HK-2 (cell line): ENCODE results near the gene GUCD1.

ENCODE experiments used
- DNase-seq: peaks from one replicate; pipeline ENCODE4 v3.0.0-alpha.2; 2018; ENCODE audit not compliant: unreplicated experiment

GUCD1 gene

GRCh38 chr22:24529898-24530297, 25.0 kb downstream of the GUCD1 start:
- DNase-seq = no peak

GRCh38 chr22:24526191-24526590, 28.7 kb downstream of the GUCD1 start:
- no peak for DNase-seq

DNA sequence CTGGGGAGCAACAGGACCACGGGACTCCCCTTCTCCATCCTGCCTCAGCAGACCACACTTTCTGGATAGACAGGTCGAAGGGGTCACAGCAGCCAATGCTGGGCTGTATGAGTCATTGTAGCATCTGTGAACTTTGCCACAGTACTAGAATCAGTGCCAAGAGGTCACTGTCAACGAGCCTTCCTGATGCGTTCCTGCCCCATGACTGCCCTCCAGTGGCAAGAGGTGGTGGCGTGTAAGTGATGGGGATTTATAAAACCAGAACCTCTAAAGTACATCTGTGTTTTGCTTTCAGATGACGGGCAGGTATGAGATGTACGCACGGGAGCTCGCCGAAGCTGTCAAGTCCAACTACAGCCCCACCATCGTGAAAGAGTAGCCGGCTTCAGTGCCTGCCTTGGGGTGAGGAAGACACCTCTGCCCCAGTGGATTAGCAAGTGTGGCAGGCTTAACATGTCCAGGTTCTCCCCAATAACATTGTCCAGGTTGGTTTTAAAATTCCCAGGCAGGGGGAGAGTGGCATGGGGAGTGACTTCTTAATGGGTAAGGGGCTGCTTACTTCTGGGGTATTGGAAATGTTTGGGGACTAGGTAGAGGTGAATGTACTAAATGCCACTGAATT, 29.4 kb downstream of the GUCD1 start:
- DNase-seq = peak; percentile 57

DNA sequence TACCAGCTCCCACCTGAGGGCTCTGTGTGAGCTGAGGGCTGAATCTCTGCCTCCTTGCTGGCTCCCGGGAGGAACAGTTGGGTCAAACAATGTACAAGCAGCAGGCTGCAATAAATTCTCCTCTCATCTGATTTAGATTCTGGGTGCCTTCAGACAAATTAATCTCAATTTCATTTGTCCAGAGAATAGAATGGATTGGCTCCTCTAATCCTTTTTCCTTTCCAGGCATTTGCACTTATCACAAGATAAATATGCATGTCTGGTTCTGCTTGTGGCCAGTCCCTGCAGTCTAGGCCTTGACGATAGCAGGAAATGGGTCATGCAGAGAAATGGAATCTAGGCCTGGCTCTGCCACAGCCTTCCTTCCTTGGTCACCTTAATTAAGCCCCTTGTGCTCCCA, 31.1 kb downstream of the GUCD1 start:
- no peak for DNase-seq

GRCh38 chr22:24521791-24522245, 33.1 kb downstream of the GUCD1 start:
- DNase-seq = peak; percentile 70

GRCh38 chr22:24519496-24519895, 35.4 kb downstream of the GUCD1 start:
- no peak for DNase-seq

GRCh38 chr22:24518771-24519485, 36.0 kb downstream of the GUCD1 start:
- no peak for DNase-seq

GRCh38 chr22:24518228-24518627, 36.7 kb downstream of the GUCD1 start:
- DNase-seq = no peak

GRCh38 chr22:24517446-24517845, 37.5 kb downstream of the GUCD1 start:
- DNase-seq = no peak

GRCh38 chr22:24516301-24516737, 38.6 kb downstream of the GUCD1 start:
- DNase-seq = peak; percentile 22

GRCh38 chr22:24515027-24515338, 40.0 kb downstream of the GUCD1 start:
- DNase-seq = no peak

GRCh38 chr22:24514241-24515026, 40.5 kb downstream of the GUCD1 start:
- no peak for DNase-seq

- no peak for DNase-seq
Measured at GRCh38 chr22:24513378-24514240, 41.3 kb downstream of the GUCD1 start.

DNA sequence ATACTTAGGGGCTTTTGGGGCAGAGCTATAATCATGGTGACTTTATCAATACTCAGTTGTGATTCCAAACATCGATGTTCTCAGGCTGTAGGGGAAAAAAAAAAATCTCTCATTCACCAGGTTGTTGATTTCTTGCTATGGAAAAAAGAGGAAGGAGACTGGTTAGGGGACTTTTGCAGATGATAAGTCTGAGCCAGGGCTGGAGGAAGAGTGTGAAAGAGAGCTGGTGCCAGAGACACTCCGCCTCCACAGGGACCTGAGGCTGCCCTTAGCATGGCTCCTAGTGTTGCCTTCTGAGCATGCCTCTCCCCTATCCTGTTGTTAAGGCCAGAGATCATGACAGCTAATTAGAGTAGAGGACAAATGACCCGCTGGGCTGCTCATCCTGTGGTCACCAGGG, 42.9 kb downstream of the GUCD1 start:
- no peak for DNase-seq

- DNase-seq = no peak
Measured at GRCh38 chr22:24510637-24511625, 44.0 kb downstream of the GUCD1 start.

- no peak for DNase-seq
Measured at GRCh38 chr22:24507716-24508115, 47.2 kb downstream of the GUCD1 start.

DNA sequence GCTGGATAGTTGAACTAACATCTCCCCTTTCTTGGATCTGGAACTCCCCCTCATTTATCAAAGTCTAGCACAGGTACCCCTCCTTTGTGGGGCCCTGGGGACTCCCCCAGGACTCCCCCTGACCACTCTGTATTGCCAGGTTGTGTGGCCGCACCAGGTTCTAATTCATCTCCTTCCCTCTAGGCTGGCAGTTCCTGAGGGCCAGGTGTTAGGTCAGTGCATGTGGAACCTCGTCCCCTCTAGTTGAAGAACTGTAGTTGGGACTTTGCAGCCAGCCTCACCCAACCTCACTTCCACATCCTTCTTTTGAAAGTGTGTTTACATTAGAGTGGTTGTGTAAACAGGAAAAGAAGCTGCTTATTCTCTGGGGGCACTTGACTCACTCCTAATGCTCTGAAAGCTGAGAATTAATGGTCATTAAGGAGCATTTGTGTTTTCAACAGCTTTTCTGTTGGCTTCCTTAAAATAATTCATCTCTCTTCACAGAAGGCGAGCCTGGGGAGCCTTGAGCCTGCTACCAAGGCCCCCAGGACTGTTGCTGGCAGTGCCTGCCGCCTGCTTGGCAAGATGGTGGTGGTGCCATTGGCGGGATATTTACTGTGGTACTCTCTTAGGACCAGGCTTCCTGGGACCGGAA, 48.0 kb downstream of the GUCD1 start:
- DNase-seq = no peak

GRCh38 chr22:24504956-24505736, 49.8 kb downstream of the GUCD1 start:
- no peak for DNase-seq

GRCh38 chr22:24504540-24504939, 50.4 kb downstream of the GUCD1 start:
- no peak for DNase-seq
